Panc1 (cell line): Measurements from ENCODE around the gene CCND1. TPM values are rescaled to one million over a fixed set of nuclear protein-coding genes. Genes with fewer than 3 reads are reported as not detected.
"Not testable (repeated sequence)": the region's sequence is repeated elsewhere in the genome, so short reads cannot be mapped to it uniquely, and the experiment has no call there.

Experiments used
- ATAC-seq: fragments of 200-7000 bp; cut with Tn5 transposase; 2 replicates; pipeline ENCODE4 v1.9.1; 2020; ENCODE audit warnings: mild to moderate bottlenecking, moderate library complexity
- BruUV-seq: library from RNA; stranded (reverse); fragments of 400-500 nt; replicated peaks from 2 replicates; lab custom pipeline; 2021; lab: Mats Ljungman, UMichigan
- CTCF ChIA-PET: fragments of 300-600 bp; sonication (Branson Sonifier 250); formaldehyde crosslinking; loops from one replicate; lab custom pipeline; 2022; ENCODE audit warnings: antibody characterized with exemption; lab: Charles Lee
- POLR2A ChIA-PET: fragments of 300-600 bp; sonication (Branson Sonifier 250); formaldehyde crosslinking; loops from one replicate; lab custom pipeline; 2022; ENCODE audit warnings: antibody characterized with exemption; lab: Charles Lee
- DNase-seq: peaks from one replicate; pipeline ENCODE4 v3.0.0-alpha.2; 2010; ENCODE audit warnings: low read depth, low spot score
- H3K27ac ChIP-seq: 2 replicates; pipeline ENCODE4 v1.5.1; 2011; ENCODE audit warnings: mild to moderate bottlenecking, low read length, inconsistent platforms
- H3K27me3 ChIP-seq: fragments of 200-500 bp; sonication (Bioruptor generic); 2 replicates; pipeline ENCODE4 v1.6.0; 2014; ENCODE audit warnings: low read length, inconsistent platforms; ENCODE audit not compliant: control insufficient read depth, insufficient read depth
- H3K36me3 ChIP-seq: fragments of 200-500 bp; sonication (Bioruptor generic); 2 replicates; pipeline ENCODE4 v1.5.1; 2014; ENCODE audit warnings: inconsistent platforms, mild to moderate bottlenecking, low read length, moderate library complexity; ENCODE audit not compliant: control insufficient read depth, insufficient read depth
- H3K4me1 ChIP-seq: 2 replicates; pipeline ENCODE4 v1.5.1; 2011; ENCODE audit warnings: inconsistent platforms, mild to moderate bottlenecking, low read length, moderate library complexity; ENCODE audit not compliant: control insufficient read depth, insufficient read depth
- H3K4me3 ChIP-seq, 2 experiments: 2 replicates each; pipeline ENCODE4 v1.5.1; 2011 to 2012; ENCODE audit warnings: low read depth in 2 of 2, low read length in 2 of 2, mild to moderate bottlenecking in 2 of 2, inconsistent platforms in 1 of 2, moderate library complexity in 1 of 2
- H3K9me3 ChIP-seq: fragments of 200-500 bp; sonication (Bioruptor generic); 2 replicates; pipeline ENCODE4 v1.5.1; 2014; ENCODE audit warnings: low read depth, mild to moderate bottlenecking, inconsistent platforms, low read length, moderate library complexity; ENCODE audit not compliant: control insufficient read depth, insufficient read depth
- POLR2AphosphoS5 ChIP-seq: IDR thresholded peaks from 2 replicates; pipeline ENCODE4 v1.6.1; 2012; ENCODE audit warnings: mild to moderate bottlenecking, low read depth, low read length, moderate library complexity
- REST ChIP-seq, 2 experiments: IDR thresholded peaks; 2 replicates each; pipeline ENCODE4 v1.6.1; 2011 to 2012; ENCODE audit warnings: low read depth in 2 of 2, control low read depth in 1 of 2, low read length in 1 of 2, mild to moderate bottlenecking in 1 of 2, moderate library complexity in 1 of 2; ENCODE audit not compliant: insufficient read depth in 1 of 2
- SIN3A ChIP-seq: IDR thresholded peaks from 2 replicates; pipeline ENCODE4 v1.6.1; 2012; ENCODE audit warnings: low read depth, mild to moderate bottlenecking, low read length, moderate library complexity, borderline replicate concordance; ENCODE audit not compliant: insufficient read depth
- TCF7L2 ChIP-seq: IDR thresholded peaks from 2 replicates; pipeline ENCODE4 v1.6.1; 2011; ENCODE audit warnings: mild to moderate bottlenecking, low read depth, low read length, inconsistent platforms
- in situ Hi-C: cut with HindIII; loops from 2 replicates; pipeline ENCODE4 v1.10.0; 2016; ENCODE audit warnings: low sequenced_read_pairs, low pct_unique_long_range_greater_than_20kb
- intact Hi-C: fragments of 100-400 bp; cut with micrococcal nuclease; formaldehyde crosslinking; loops from one replicate; pipeline ENCODE4 v1.10.0; 2022; ENCODE audit not compliant: unreplicated experiment
- total RNA-seq: library from RNA; stranded (reverse); gene quantifications from one replicate; pipeline ENCODE4 v1.2.1, GENCODE V29; 2021; ENCODE audit not compliant: unreplicated experiment
- TF ChIP-seq, protein P1 (sequence below): fragments of 450-650 bp; IDR thresholded peaks from 2 replicates; pipeline ENCODE4 v1.5.1; 2017; ENCODE audit warnings: mild to moderate bottlenecking

Gene CCND1
- total RNA-seq, 1 experiment from 2014 or later = 259 TPM

GRCh38 chr11:69686856-69687255, 45.9 kb downstream of the CCND1 start:
- Histone ChIP-seq H3K27ac (no peak overlapping the region), H3K4me3 (no peak overlapping the region), H3K27me3 (no peaks in the 10 kb centered on the region), H3K9me3 (no peaks in the 10 kb centered on the region), H3K36me3 (no peaks in the 10 kb centered on the region), H3K4me1 (no peaks in the 10 kb centered on the region)
- ChIA-PET CTCF (interaction anchor here (0.5 kb wide), 1 partner anchor 107 kb away, joined by 8 read pairs; no protein-coding TSS in a partner anchor), POLR2A (no interaction called here)
- TF ChIP-seq SIN3A = no peak
- TF ChIP-seq TCF7L2 = no peak
- TF ChIP-seq POLR2AphosphoS5 = no peak
- TF ChIP-seq, protein P1, sequence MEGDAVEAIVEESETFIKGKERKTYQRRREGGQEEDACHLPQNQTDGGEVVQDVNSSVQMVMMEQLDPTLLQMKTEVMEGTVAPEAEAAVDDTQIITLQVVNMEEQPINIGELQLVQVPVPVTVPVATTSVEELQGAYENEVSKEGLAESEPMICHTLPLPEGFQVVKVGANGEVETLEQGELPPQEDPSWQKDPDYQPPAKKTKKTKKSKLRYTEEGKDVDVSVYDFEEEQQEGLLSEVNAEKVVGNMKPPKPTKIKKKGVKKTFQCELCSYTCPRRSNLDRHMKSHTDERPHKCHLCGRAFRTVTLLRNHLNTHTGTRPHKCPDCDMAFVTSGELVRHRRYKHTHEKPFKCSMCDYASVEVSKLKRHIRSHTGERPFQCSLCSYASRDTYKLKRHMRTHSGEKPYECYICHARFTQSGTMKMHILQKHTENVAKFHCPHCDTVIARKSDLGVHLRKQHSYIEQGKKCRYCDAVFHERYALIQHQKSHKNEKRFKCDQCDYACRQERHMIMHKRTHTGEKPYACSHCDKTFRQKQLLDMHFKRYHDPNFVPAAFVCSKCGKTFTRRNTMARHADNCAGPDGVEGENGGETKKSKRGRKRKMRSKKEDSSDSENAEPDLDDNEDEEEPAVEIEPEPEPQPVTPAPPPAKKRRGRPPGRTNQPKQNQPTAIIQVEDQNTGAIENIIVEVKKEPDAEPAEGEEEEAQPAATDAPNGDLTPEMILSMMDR = no peak
- TF ChIP-seq REST (IDR thresholded peaks at IDR 0.05; ENCODE audit: insufficient read depth in 1 of 2, low read depth in 2 of 2, low read length in 1 of 2) = no peak
- in situ Hi-C loops = no loop called here
- DNase-seq = no peak
- no peak for ATAC-seq
- intact Hi-C loops = loop anchor here (5.0 kb wide), 3 partner anchors 205 to 505 kb away; no protein-coding TSS in a partner anchor
- no TSS peak for BruUV-seq

- BruUV-seq, H3K4me1 ChIP-seq, CTCF ChIA-PET, H3K27me3 ChIP-seq, H3K36me3 ChIP-seq, H3K4me3 ChIP-seq, ATAC-seq, POLR2A ChIA-PET, DNase-seq, H3K9me3 ChIP-seq, H3K27ac ChIP-seq, in situ Hi-C loops: not testable (repeated sequence)
- intact Hi-C loops = loop anchor here (5.0 kb wide), 3 partner anchors 204 to 504 kb away; no protein-coding TSS in a partner anchor
These were observed 47.2 kb downstream of the CCND1 start for GRCh38 chr11:69687969-69688771.
